Keratinocyte (primary cell): Measurements from ENCODE around the gene CERK. TPM values are rescaled to one million over a fixed set of nuclear protein-coding genes. Genes with fewer than 3 reads are reported as not detected.

Source experiments
- DNase-seq: peaks from one replicate; pipeline ENCODE4 v3.0.0-alpha.2; 2011; ENCODE audit warnings: low read depth, missing footprints, low spot score
- FAIRE-seq: peaks from 2 replicates; lab custom pipeline; 2011; peaks lifted over from hg19 to GRCh38; lab: Jason Lieb, UNC
- H2AFZ ChIP-seq: 2 replicates; pipeline ENCODE4 v1.6.0; 2012; ENCODE audit warnings: low read length, control low read depth, inconsistent platforms; ENCODE audit not compliant: control insufficient read depth
- H3K27ac ChIP-seq: 2 replicates; pipeline ENCODE4 v1.5.1; 2011; ENCODE audit warnings: low read length; ENCODE audit not compliant: control insufficient read depth, insufficient read depth
- H3K27me3 ChIP-seq: 3 replicates; pipeline ENCODE4 v1.6.0; 2011; ENCODE audit warnings: low read length; ENCODE audit not compliant: control insufficient read depth, insufficient read depth; ENCODE audit errors: extremely low read depth
- H3K36me3 ChIP-seq, 2 experiments: 2 replicates in 1 of 2; 3 replicates in 1 of 2; pipeline ENCODE4 v1.5.1; 2011; ENCODE audit warnings: low read length in 2 of 2, mild to moderate bottlenecking in 1 of 2; ENCODE audit not compliant: control insufficient read depth in 2 of 2, insufficient read depth in 2 of 2; ENCODE audit errors: extremely low read depth in 1 of 2
- H3K4me1 ChIP-seq: 3 replicates; pipeline ENCODE4 v1.5.1; 2011; ENCODE audit warnings: low read length; ENCODE audit not compliant: control insufficient read depth, insufficient read depth; ENCODE audit errors: extremely low read depth
- H3K4me2 ChIP-seq: 3 replicates; pipeline ENCODE4 v1.6.0; 2011; ENCODE audit warnings: low read depth, low read length; ENCODE audit not compliant: control insufficient read depth, insufficient read depth; ENCODE audit errors: extremely low read depth
- H3K4me3 ChIP-seq, 3 experiments: fragments of 200-600 bp in 1 of 3; sonication (generic) in 1 of 3; 2 replicates in 2 of 3; 3 replicates in 1 of 3; pipeline ENCODE4 v1.5.1; 2011 to 2016; ENCODE audit warnings: low read length in 3 of 3, mild to moderate bottlenecking in 3 of 3, control low read depth in 2 of 3, inconsistent platforms in 1 of 3, low read depth in 1 of 3, mixed read lengths in 1 of 3, mixed run types in 1 of 3, moderate library complexity in 1 of 3; ENCODE audit not compliant: control insufficient read depth in 2 of 3, insufficient read depth in 2 of 3; ENCODE audit errors: extremely low read depth in 1 of 3
- H3K79me2 ChIP-seq: 2 replicates; pipeline ENCODE4 v1.6.0; 2012; ENCODE audit warnings: low read length; ENCODE audit not compliant: control insufficient read depth, insufficient read depth
- H3K9ac ChIP-seq: 3 replicates; pipeline ENCODE4 v1.6.0; 2011; ENCODE audit warnings: low read length; ENCODE audit not compliant: control insufficient read depth, insufficient read depth; ENCODE audit errors: extremely low read depth
- H3K9me1 ChIP-seq: 3 replicates; pipeline ENCODE4 v1.6.0; 2011; ENCODE audit warnings: low read length; ENCODE audit not compliant: control insufficient read depth, insufficient read depth; ENCODE audit errors: extremely low read depth
- H3K9me3 ChIP-seq: 2 replicates; pipeline ENCODE4 v1.5.1; 2012; ENCODE audit warnings: low read depth, low read length; ENCODE audit not compliant: control insufficient read depth
- H4K20me1 ChIP-seq: 3 replicates; pipeline ENCODE4 v1.6.0; 2011; ENCODE audit warnings: low read length; ENCODE audit not compliant: control insufficient read depth, insufficient read depth; ENCODE audit errors: extremely low read depth
- CTCF ChIP-seq, 3 experiments: IDR thresholded peaks in 1 of 3; conservative IDR thresholded peaks in 1 of 3; optimal IDR thresholded peaks in 1 of 3; 2 replicates in 2 of 3; 3 replicates in 1 of 3; pipeline versions ENCODE3 to v1.5.1; 2011; ENCODE audit warnings: low read length in 3 of 3, mild to moderate bottlenecking in 3 of 3, moderate library complexity in 2 of 3, control low read depth in 1 of 3, inconsistent platforms in 1 of 3; ENCODE audit not compliant: insufficient read depth in 2 of 3; ENCODE audit errors: extremely low read depth in 1 of 3
- EZH2 ChIP-seq: IDR thresholded peaks from one replicate; pipeline ENCODE4 v1.6.1; 2012; ENCODE audit warnings: inconsistent platforms, mild to moderate bottlenecking, low read length, moderate library complexity
- dilution Hi-C: fragments of 300-500 bp; cut with MboI; formaldehyde crosslinking; loops from one replicate; pipeline ENCODE4 v1.7.0; 2020; ENCODE audit warnings: low sequenced_read_pairs; ENCODE audit not compliant: extremely low pct_ligation_motif_present
- polyA plus RNA-seq, 5 experiments: library from polyadenylated mRNA; depleted of rRNA in 3 of 5; stranded (reverse) in 3 of 5; stranded (forward) in 1 of 5; unstranded in 1 of 5; fragments of >200 nt; gene quantifications; 1 replicate in 1 of 5; 2 replicates in 3 of 5; 3 replicates in 1 of 5; pipeline versions ENCODE4 v1.2.1 to v1.2.3, GENCODE V29; 2011 to 2012; ENCODE audit warnings: missing spikeins in 2 of 5, low read depth in 1 of 5, low replicate concordance in 1 of 5

The CERK gene
- polyA plus RNA-seq, 1 donor (not counting 4 experiments of a cell fraction or from before 2014, with no cell fraction given), result 11.9 TPM

- no peaks in the 10 kb centered on the region for H3K79me2 ChIP-seq
- no peak overlapping the region for H3K4me2 ChIP-seq
- no peak overlapping the region for H3K4me3 ChIP-seq
- DNase-seq, result no peak
- H3K36me3 ChIP-seq, result peaks cover 0 to 3% of the 10 kb centered on the region in 2 experiments
- H2AFZ ChIP-seq, result no peak overlapping the region
- FAIRE-seq, result no peak
- no peaks in the 10 kb centered on the region for H3K27me3 ChIP-seq
- TF ChIP-seq CTCF (optimal IDR thresholded peaks at IDR 0.05 in 1 of 3, IDR thresholded peaks at IDR 0.05 in 1 of 3, conservative IDR thresholded peaks at IDR 0.05 in 1 of 3; ENCODE audit: extremely low read depth in 1 of 3, insufficient read depth in 2 of 3, low read length in 3 of 3) (no peak), EZH2 (no peak)
- no peaks in the 10 kb centered on the region for H3K4me1 ChIP-seq
- no peaks in the 10 kb centered on the region for H4K20me1 ChIP-seq
- H3K9me3 ChIP-seq, result no peaks in the 10 kb centered on the region
- dilution Hi-C loops, result no loop called here
- H3K27ac ChIP-seq, result no peak overlapping the region
- H3K9ac ChIP-seq, result no peak overlapping the region
- no peaks in the 10 kb centered on the region for H3K9me1 ChIP-seq
These were observed 55.9 kb downstream of the CERK start for GRCh38 chr22:46682011-46682731.

DNA sequence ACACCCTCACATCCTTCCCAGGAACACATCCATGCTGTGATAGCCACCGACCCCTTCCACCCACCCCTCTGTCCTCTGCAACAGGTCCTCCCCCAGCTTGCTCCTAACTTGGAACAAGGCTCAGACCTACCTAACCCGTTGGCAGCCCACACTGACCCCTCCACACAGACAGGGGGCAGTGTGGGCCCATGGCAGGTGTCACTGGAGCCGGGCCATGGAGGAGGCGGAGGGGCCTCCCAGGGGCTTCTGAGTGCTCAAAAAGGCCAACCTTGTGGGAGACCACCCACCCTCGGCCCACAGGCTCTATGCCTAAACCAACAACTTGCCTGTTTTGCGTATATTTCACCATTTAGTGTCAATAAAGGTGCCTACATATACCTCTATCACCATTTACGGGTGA, 57.0 kb downstream of the CERK start:
- dilution Hi-C loops, result no loop called here
- FAIRE-seq, result no peak
- H3K36me3 ChIP-seq, result no peaks in the 10 kb centered on the region

More for the DNA sequence above, 57.0 kb downstream of the CERK start:
- Histone ChIP-seq H3K4me1 (no peaks in the 10 kb centered on the region), H4K20me1 (no peaks in the 10 kb centered on the region), H3K27me3 (no peaks in the 10 kb centered on the region), H3K79me2 (no peaks in the 10 kb centered on the region), H3K4me3 (no peak overlapping the region), H2AFZ (no peak overlapping the region), H3K9ac (no peak overlapping the region), H3K9me3 (no peaks in the 10 kb centered on the region), H3K4me2 (no peak overlapping the region), H3K9me1 (no peaks in the 10 kb centered on the region), H3K27ac (no peak overlapping the region)
- no peak for DNase-seq
- no peak for TF ChIP-seq EZH2
- peak in 2 of 3 experiments; percentile 50 to 52 for TF ChIP-seq CTCF (optimal IDR thresholded peaks at IDR 0.05 in 1 of 3, IDR thresholded peaks at IDR 0.05 in 1 of 3, conservative IDR thresholded peaks at IDR 0.05 in 1 of 3; ENCODE audit: extremely low read depth in 1 of 3, insufficient read depth in 2 of 3, low read length in 3 of 3)
